Measurements from ENCODE around the gene BROX.
A peak's percentile ranks its signal among the peaks of the same experiment; 100 is the strongest.
"Not testable (repeated sequence)": the region's sequence is repeated elsewhere in the genome, so short reads cannot be mapped to it uniquely, and the experiment has no call there.

BROX gene

GRCh38 chr1:222736470-222736869, 24.1 kb downstream of the BROX start:
- H3K27ac ChIP-seq (ENCODE audit: low read depth, low read length), result no peak overlapping the region
- H3K9ac ChIP-seq (ENCODE audit: low read length), result no peak overlapping the region
- H3K36me3 ChIP-seq (ENCODE audit: control insufficient read depth, insufficient read depth, low read length), result peaks cover 5% of the 10 kb centered on the region
- H3K4me1 ChIP-seq (ENCODE audit: control insufficient read depth, insufficient read depth, low read length), result peaks cover 4% of the 10 kb centered on the region
- no peak overlapping the region for H3K4me3 ChIP-seq (ENCODE audit: low read length)
- no peaks in the 10 kb centered on the region for H3K27me3 ChIP-seq (ENCODE audit: control insufficient read depth, insufficient read depth, low read length)

DNA sequence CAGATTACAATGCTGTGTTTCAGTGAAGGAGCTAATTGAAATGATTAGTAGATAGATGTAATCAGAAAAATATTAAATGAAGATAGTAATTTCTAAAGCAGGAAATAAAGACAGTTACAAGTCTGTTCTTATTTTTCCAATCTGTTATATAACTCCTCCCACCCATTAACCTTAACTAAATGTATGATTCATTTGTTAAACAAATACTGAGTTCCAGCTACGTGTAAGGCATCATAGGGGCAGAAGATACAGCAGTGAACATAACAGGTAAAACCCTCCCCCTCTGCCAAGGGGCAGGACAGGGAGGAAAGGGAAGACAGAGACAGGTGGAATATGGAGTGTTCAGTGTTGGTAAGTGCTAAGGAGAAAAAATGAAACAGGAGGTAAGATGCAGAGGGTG, 24.6 kb downstream of the BROX start, which contains the start of gene FAM177B:
Gene FAM177B, plus strand, starts transcription at position 231 of the 400 bp plus-strand sequence. CDS start 9,344 bp downstream, outside the sequence.
- H3K27me3 ChIP-seq (ENCODE audit: control insufficient read depth, insufficient read depth, low read length), result no peaks in the 10 kb centered on the region
- H3K36me3 ChIP-seq (ENCODE audit: control insufficient read depth, insufficient read depth, low read length), result peaks cover 3% of the 10 kb centered on the region
- no peak within 1 kb of the TSS for H3K27ac ChIP-seq (ENCODE audit: low read depth, low read length)
- no peak within 1 kb of the TSS for H3K4me3 ChIP-seq (ENCODE audit: low read length)
- H3K9ac ChIP-seq (ENCODE audit: low read length), result no peak within 1 kb of the TSS
- peaks cover 4% of the 10 kb centered on the region for H3K4me1 ChIP-seq (ENCODE audit: control insufficient read depth, insufficient read depth, low read length)

DNA sequence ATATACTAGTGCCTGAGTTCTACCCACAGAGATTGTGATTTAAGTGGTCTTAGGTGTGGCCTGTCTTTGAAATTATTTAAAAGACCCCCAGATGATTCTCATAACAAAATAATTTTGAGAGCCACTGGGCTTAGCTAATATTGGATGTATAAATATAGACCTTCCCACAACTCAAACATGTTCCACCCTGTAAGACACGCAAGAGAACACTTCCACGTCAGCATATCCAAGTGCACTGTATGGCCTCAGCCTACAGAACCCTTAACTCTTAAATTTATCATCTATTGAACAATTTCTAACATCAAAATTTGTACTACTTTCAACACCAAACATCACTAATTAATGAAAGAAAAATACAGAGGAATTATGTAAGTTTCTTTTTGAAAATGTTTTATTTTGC, 27.1 kb downstream of the BROX start:
- no peak overlapping the region for H3K27ac ChIP-seq (ENCODE audit: low read depth, low read length)
- peaks cover 4% of the 10 kb centered on the region for H3K4me1 ChIP-seq (ENCODE audit: control insufficient read depth, insufficient read depth, low read length)
- H3K9ac ChIP-seq (ENCODE audit: low read length), result no peak overlapping the region
- H3K4me3 ChIP-seq (ENCODE audit: low read length), result no peak overlapping the region
- no peaks in the 10 kb centered on the region for H3K27me3 ChIP-seq (ENCODE audit: control insufficient read depth, insufficient read depth, low read length)
- H3K36me3 ChIP-seq (ENCODE audit: control insufficient read depth, insufficient read depth, low read length), result peaks cover 3% of the 10 kb centered on the region

GRCh38 chr1:222739929-222740328, 27.6 kb downstream of the BROX start:
- Histone ChIP-seq H3K4me3 (ENCODE audit: low read length) (no peak overlapping the region), H3K4me1 (ENCODE audit: control insufficient read depth, insufficient read depth, low read length) (peaks cover 4% of the 10 kb centered on the region), H3K27ac (ENCODE audit: low read depth, low read length) (no peak overlapping the region), H3K36me3 (ENCODE audit: control insufficient read depth, insufficient read depth, low read length) (peaks cover 3% of the 10 kb centered on the region), H3K9ac (ENCODE audit: low read length) (no peak overlapping the region), H3K27me3 (ENCODE audit: control insufficient read depth, insufficient read depth, low read length) (no peaks in the 10 kb centered on the region)

- H3K4me1 ChIP-seq (ENCODE audit: control insufficient read depth, insufficient read depth, low read length); H3K9ac ChIP-seq (ENCODE audit: low read length); H3K27ac ChIP-seq (ENCODE audit: low read depth, low read length); H3K36me3 ChIP-seq (ENCODE audit: control insufficient read depth, insufficient read depth, low read length); H3K4me3 ChIP-seq (ENCODE audit: low read length); H3K27me3 ChIP-seq (ENCODE audit: control insufficient read depth, insufficient read depth, low read length): not testable (repeated sequence)
Observed at GRCh38 chr1:222741630-222742457, 29.5 kb downstream of the BROX start.

DNA sequence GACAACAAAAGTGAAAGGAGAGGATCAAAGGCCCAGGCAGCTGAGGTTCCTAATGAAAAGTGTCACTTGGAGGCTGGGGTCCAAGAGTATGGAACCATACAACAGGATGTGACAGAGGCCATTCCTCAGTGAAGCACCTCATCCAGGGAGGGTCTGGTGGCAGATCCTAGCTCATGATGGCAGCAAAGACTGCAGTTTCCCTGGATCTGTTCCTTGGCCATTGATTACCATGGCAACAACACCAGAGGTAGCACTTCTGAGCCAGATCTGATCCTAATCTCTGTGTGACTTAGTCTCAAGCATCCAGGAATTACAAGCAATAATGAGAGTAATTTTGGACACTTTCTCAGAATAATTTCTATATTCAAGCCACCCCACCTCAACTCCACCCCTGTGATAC, 37.6 kb downstream of the BROX start:
- no peak overlapping the region for H3K27ac ChIP-seq (ENCODE audit: low read depth, low read length)
- no peak overlapping the region for H3K9ac ChIP-seq (ENCODE audit: low read length)
- no peak overlapping the region for H3K4me3 ChIP-seq (ENCODE audit: low read length)
- H3K27me3 ChIP-seq (ENCODE audit: control insufficient read depth, insufficient read depth, low read length), result no peaks in the 10 kb centered on the region
- H3K4me1 ChIP-seq (ENCODE audit: control insufficient read depth, insufficient read depth, low read length), result peaks cover 3% of the 10 kb centered on the region
- no peaks in the 10 kb centered on the region for H3K36me3 ChIP-seq (ENCODE audit: control insufficient read depth, insufficient read depth, low read length)

- H3K9ac ChIP-seq (ENCODE audit: low read length), result no peak overlapping the region
- no peak overlapping the region for H3K27ac ChIP-seq (ENCODE audit: low read depth, low read length)
- no peaks in the 10 kb centered on the region for H3K27me3 ChIP-seq (ENCODE audit: control insufficient read depth, insufficient read depth, low read length)
Observed at GRCh38 chr1:222750651-222751050, 38.3 kb downstream of the BROX start.

GRCh38 chr1:222751255-222751654, 38.9 kb downstream of the BROX start:
- no peak overlapping the region for H3K27ac ChIP-seq (ENCODE audit: low read depth, low read length)
- no peak overlapping the region for H3K4me3 ChIP-seq (ENCODE audit: low read length)
- H3K9ac ChIP-seq (ENCODE audit: low read length), result no peak overlapping the region
- no peaks in the 10 kb centered on the region for H3K27me3 ChIP-seq (ENCODE audit: control insufficient read depth, insufficient read depth, low read length)
- H3K4me1 ChIP-seq (ENCODE audit: control insufficient read depth, insufficient read depth, low read length), result peaks cover 11% of the 10 kb centered on the region
- no peaks in the 10 kb centered on the region for H3K36me3 ChIP-seq (ENCODE audit: control insufficient read depth, insufficient read depth, low read length)

More at GRCh38 chr1:222750651-222751050, 38.3 kb downstream of the BROX start:
- Histone ChIP-seq H3K36me3 (ENCODE audit: control insufficient read depth, insufficient read depth, low read length) (no peaks in the 10 kb centered on the region), H3K4me3 (ENCODE audit: low read length) (no peak overlapping the region), H3K4me1 (ENCODE audit: control insufficient read depth, insufficient read depth, low read length) (peaks cover 9% of the 10 kb centered on the region)

DNA sequence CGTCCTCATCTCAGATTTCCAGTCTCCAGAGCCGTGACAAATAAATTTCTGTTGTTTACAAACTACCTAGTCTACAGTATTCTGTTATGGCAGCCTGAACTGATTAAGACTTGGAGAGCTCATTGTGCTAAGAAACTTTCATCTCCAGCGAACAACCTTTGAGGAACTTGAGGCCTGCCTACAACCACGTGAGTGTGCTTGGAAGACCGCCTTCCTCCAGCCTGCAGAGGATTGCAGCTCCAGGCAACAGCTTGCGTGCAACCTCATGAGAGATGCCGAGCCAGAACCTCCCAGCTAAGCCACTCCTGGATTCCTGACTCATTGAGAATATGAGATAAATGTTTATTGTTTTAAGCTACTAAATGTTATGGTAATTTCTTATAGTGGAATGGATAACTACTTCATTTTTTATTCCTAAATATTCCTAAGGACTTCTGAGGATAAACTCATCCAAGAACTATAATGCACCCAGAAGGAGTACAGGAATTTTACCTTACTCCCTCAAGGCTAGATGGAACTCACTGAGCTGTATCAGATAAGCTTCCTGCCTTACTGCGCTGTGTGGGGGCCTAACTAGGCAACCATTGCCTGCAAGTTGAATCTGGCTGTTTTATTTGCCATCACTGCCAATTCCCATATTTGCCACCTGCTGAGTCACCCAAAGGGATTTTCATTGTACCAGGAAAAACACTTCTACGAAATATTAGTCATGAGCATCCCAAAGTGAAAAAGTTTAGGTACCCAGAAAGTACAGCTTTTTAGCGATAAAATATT, 42.2 kb downstream of the BROX start:
- Histone ChIP-seq H3K4me3 (ENCODE audit: low read length) (no peak overlapping the region), H3K27ac (ENCODE audit: low read depth, low read length) (peak overlapping the region; percentile 81)

GRCh38 chr1:222757646-222758268, 45.4 kb downstream of the BROX start:
- no peak overlapping the region for H3K9ac ChIP-seq (ENCODE audit: low read length)
- no peaks in the 10 kb centered on the region for H3K36me3 ChIP-seq (ENCODE audit: control insufficient read depth, insufficient read depth, low read length)
- peaks cover 28% of the 10 kb centered on the region for H3K4me1 ChIP-seq (ENCODE audit: control insufficient read depth, insufficient read depth, low read length)
- H3K27ac ChIP-seq (ENCODE audit: low read depth, low read length), result peak overlapping the region; percentile 97
- no peak overlapping the region for H3K4me3 ChIP-seq (ENCODE audit: low read length)
- no peaks in the 10 kb centered on the region for H3K27me3 ChIP-seq (ENCODE audit: control insufficient read depth, insufficient read depth, low read length)

More for the DNA sequence above, 42.2 kb downstream of the BROX start:
- Histone ChIP-seq H3K9ac (ENCODE audit: low read length) (no peak overlapping the region), H3K27me3 (ENCODE audit: control insufficient read depth, insufficient read depth, low read length) (no peaks in the 10 kb centered on the region), H3K4me1 (ENCODE audit: control insufficient read depth, insufficient read depth, low read length) (peaks cover 28% of the 10 kb centered on the region), H3K36me3 (ENCODE audit: control insufficient read depth, insufficient read depth, low read length) (no peaks in the 10 kb centered on the region)

DNA sequence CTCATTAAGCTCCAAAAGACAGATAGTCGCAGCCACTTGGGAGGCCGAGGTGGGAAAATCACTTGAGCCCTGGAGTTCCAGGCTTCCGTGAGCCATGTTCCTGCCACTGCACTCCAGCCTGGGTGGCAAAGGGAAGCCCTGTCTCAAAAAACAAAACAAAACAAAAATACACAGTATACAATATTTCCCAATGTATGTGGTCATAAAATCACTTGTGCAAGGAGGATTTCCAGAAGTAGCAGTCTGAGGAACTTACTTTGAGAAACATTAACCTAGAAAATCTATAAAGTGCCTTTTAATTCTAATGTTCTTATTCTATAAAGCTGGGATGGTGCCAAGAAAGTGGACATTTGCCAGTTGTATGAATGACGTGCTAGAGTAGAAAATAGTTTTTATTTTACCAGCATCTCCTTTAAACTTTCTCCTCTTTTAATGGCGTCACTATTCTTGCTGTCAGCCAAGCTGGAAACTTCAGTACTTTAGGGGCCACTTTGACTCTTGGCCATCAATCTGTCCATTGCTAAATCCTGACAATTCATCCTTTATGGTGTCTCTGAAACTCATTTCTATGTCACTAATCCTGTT, 47.2 kb downstream of the BROX start:
- Histone ChIP-seq H3K36me3 (ENCODE audit: control insufficient read depth, insufficient read depth, low read length) (no peaks in the 10 kb centered on the region), H3K27ac (ENCODE audit: low read depth, low read length) (peak overlapping the region; percentile 97), H3K4me3 (ENCODE audit: low read length) (no peak overlapping the region), H3K9ac (ENCODE audit: low read length) (no peak overlapping the region), H3K4me1 (ENCODE audit: control insufficient read depth, insufficient read depth, low read length) (peaks cover 28% of the 10 kb centered on the region), H3K27me3 (ENCODE audit: control insufficient read depth, insufficient read depth, low read length) (no peaks in the 10 kb centered on the region)

DNA sequence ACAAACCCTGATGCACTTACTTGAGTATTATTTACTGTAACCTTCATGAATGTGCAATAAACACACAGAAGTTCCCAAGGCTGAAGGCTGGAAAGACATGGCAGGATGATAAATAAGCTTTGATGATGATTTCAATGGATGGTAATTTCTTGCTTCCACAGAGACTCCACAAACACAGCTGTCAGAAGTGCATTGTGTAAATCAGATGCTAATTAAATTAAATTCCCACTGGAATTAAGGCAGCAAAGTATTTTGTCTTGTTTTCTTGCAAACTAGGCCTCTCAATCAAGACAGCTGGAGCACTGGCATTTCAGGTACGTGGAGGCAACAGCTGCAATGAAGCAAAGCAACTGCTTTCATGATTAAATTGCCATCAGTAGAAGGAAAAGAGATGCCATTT, 48.7 kb downstream of the BROX start:
- no peaks in the 10 kb centered on the region for H3K27me3 ChIP-seq (ENCODE audit: control insufficient read depth, insufficient read depth, low read length)
- H3K9ac ChIP-seq (ENCODE audit: low read length), result no peak overlapping the region
- no peak overlapping the region for H3K27ac ChIP-seq (ENCODE audit: low read depth, low read length)
- H3K36me3 ChIP-seq (ENCODE audit: control insufficient read depth, insufficient read depth, low read length), result no peaks in the 10 kb centered on the region
- H3K4me3 ChIP-seq (ENCODE audit: low read length), result no peak overlapping the region
- H3K4me1 ChIP-seq (ENCODE audit: control insufficient read depth, insufficient read depth, low read length), result peaks cover 17% of the 10 kb centered on the region

All from rectal smooth muscle tissue (tissue), 1 donor.